H1 (cell line): Measurements from ENCODE around the gene SH3TC2. TPM values are rescaled to one million over a fixed set of nuclear protein-coding genes. Genes with fewer than 3 reads are reported as not detected.

Experiments used
- CTCF ChIA-PET: fragments of 300-600 bp; sonication (Branson Sonifier 250); formaldehyde crosslinking; loops from one replicate; lab custom pipeline; 2021; ENCODE audit not compliant: partially characterized antibody; lab: Charles Lee
- POLR2A ChIA-PET: fragments of 300-600 bp; sonication (Branson Sonifier 250); formaldehyde crosslinking; loops from one replicate; lab custom pipeline; 2021; ENCODE audit warnings: inconsistent platforms; ENCODE audit not compliant: partially characterized antibody; lab: Charles Lee
- DNase-seq, 2 experiments: peaks; one replicate each; pipeline versions ENCODE4 v3.0.0 to v3.0.0-alpha.2; 2010 to 2022; ENCODE audit warnings: low spot score in 2 of 2, low read depth in 1 of 2, mixed read lengths in 1 of 2
- FAIRE-seq: peaks from 2 replicates; lab custom pipeline; 2011; peaks lifted over from hg19 to GRCh38; lab: Jason Lieb, UNC
- H2AFZ ChIP-seq: 2 replicates; pipeline ENCODE4 v1.8.1; 2012; ENCODE audit warnings: low read length, inconsistent platforms
- H2AK5ac ChIP-seq: 2 replicates; pipeline ENCODE4 v1.6.1; 2013; ENCODE audit warnings: low read depth, low read length
- H2BK120ac ChIP-seq: replicated peaks from 2 replicates; pipeline ENCODE3; 2013; ENCODE audit warnings: low read depth, low read length, inconsistent platforms
- H2BK12ac ChIP-seq: 2 replicates; pipeline ENCODE4 v1.6.1; 2013; ENCODE audit warnings: low read depth, low read length
- H2BK15ac ChIP-seq: 2 replicates; pipeline ENCODE4 v1.6.1; 2013; ENCODE audit warnings: low read length
- H2BK20ac ChIP-seq: 2 replicates; pipeline ENCODE4 v1.6.1; 2013; ENCODE audit warnings: low read length
- H2BK5ac ChIP-seq: 2 replicates; pipeline ENCODE4 v1.6.1; 2013; ENCODE audit warnings: low read depth, low read length
- H3K14ac ChIP-seq: 2 replicates; pipeline ENCODE4 v1.6.1; 2013; ENCODE audit warnings: inconsistent platforms; ENCODE audit not compliant: insufficient read length
- H3K18ac ChIP-seq: 2 replicates; pipeline ENCODE4 v1.6.1; 2013; ENCODE audit warnings: low read length; ENCODE audit errors: extremely low read depth
- H3K23ac ChIP-seq: 2 replicates; pipeline ENCODE4 v1.6.1; 2013; ENCODE audit warnings: inconsistent platforms; ENCODE audit not compliant: insufficient read length
- H3K23me2 ChIP-seq: 2 replicates; pipeline ENCODE4 v1.6.1; 2013; ENCODE audit warnings: low read depth, low read length
- H3K27ac ChIP-seq: 2 replicates; pipeline ENCODE4 v1.6.1; 2011; ENCODE audit warnings: low read depth, low read length, inconsistent platforms
- H3K27me3 ChIP-seq, 4 experiments: replicated peaks in 1 of 4; 1 replicate in 1 of 4; 2 replicates in 3 of 4; pipeline versions ENCODE4 v1.6.1 to v1.8.1; 2011 to 2013; ENCODE audit warnings: low read length in 3 of 4, mild to moderate bottlenecking in 3 of 4, inconsistent platforms in 2 of 4, mixed read lengths in 2 of 4, moderate library complexity in 1 of 4; ENCODE audit not compliant: control insufficient read depth in 3 of 4, insufficient read depth in 3 of 4; ENCODE audit errors: extremely low read depth in 1 of 4
- H3K36me3 ChIP-seq, 4 experiments: 2 replicates each; pipeline versions ENCODE4 v1.6.1 to v1.8.1; 2011 to 2013; ENCODE audit warnings: mild to moderate bottlenecking in 4 of 4, low read length in 3 of 4, moderate library complexity in 2 of 4, control low read depth in 1 of 4, inconsistent platforms in 1 of 4; ENCODE audit not compliant: insufficient read depth in 4 of 4, control insufficient read depth in 2 of 4
- H3K4ac ChIP-seq: replicated peaks from 2 replicates; pipeline ENCODE3; 2013; ENCODE audit warnings: low read length, low read depth, mixed read lengths, inconsistent platforms; ENCODE audit not compliant: insufficient read length
- H3K4me1 ChIP-seq, 4 experiments: replicated peaks in 1 of 4; 1 replicate in 1 of 4; 2 replicates in 3 of 4; pipeline versions ENCODE4 v1.6.1 to v1.8.1; 2011 to 2013; ENCODE audit warnings: low read length in 3 of 4, inconsistent platforms in 2 of 4, mixed read lengths in 1 of 4; ENCODE audit not compliant: insufficient read depth in 4 of 4, control insufficient read depth in 3 of 4
- H3K4me2 ChIP-seq, 2 experiments: 2 replicates each; pipeline versions ENCODE4 v1.6.1 to v1.8.1; 2011 to 2013; ENCODE audit warnings: low read depth in 2 of 2, low read length in 2 of 2, control low read depth in 1 of 2, inconsistent platforms in 1 of 2, mild to moderate bottlenecking in 1 of 2; ENCODE audit not compliant: insufficient read depth in 1 of 2
- H3K4me3 ChIP-seq, 4 experiments: fragments of 200-600, 300-600 bp in 1 of 4; sonication (generic), shearing (Covaris generic), sonication (Bioruptor Twin) in 1 of 4; 2 replicates each; pipeline versions ENCODE4 v1.5.1 to v1.8.1; 2011 to 2016; ENCODE audit warnings: low read length in 4 of 4, low read depth in 3 of 4, control low read depth in 2 of 4, inconsistent platforms in 2 of 4, mild to moderate bottlenecking in 2 of 4, mixed read lengths in 1 of 4, moderate library complexity in 1 of 4; ENCODE audit not compliant: insufficient read depth in 2 of 4; ENCODE audit errors: extremely low read depth in 1 of 4
- H3K56ac ChIP-seq: replicated peaks from 2 replicates; pipeline ENCODE3; 2013; ENCODE audit warnings: low read depth, mild to moderate bottlenecking, mixed read lengths, low read length, inconsistent platforms; ENCODE audit not compliant: insufficient read length
- H3K79me1 ChIP-seq: 2 replicates; pipeline ENCODE4 v1.6.1; 2013; ENCODE audit warnings: low read depth, low read length, control low read depth
- H3K79me2 ChIP-seq, 2 experiments: 2 replicates each; pipeline versions ENCODE4 v1.6.1 to v1.8.1; 2012 to 2013; ENCODE audit warnings: low read length in 2 of 2, mild to moderate bottlenecking in 2 of 2, inconsistent platforms in 1 of 2; ENCODE audit not compliant: insufficient read depth in 2 of 2, control insufficient read depth in 1 of 2
- H3K9ac ChIP-seq, 4 experiments: replicated peaks in 1 of 4; 1 replicate in 1 of 4; 2 replicates in 3 of 4; pipeline versions ENCODE4 v1.6.1 to v1.8.1; 2011 to 2013; ENCODE audit warnings: low read depth in 3 of 4, low read length in 3 of 4, control low read depth in 2 of 4, mild to moderate bottlenecking in 2 of 4, moderate library complexity in 2 of 4, inconsistent platforms in 1 of 4; ENCODE audit errors: extremely low read depth in 1 of 4
- H3K9me3 ChIP-seq, 2 experiments: 2 replicates each; pipeline versions ENCODE4 v1.6.1 to v1.8.1; 2012 to 2013; ENCODE audit warnings: mild to moderate bottlenecking in 2 of 2, moderate library complexity in 2 of 2, control low read depth in 1 of 2, inconsistent platforms in 1 of 2, low read depth in 1 of 2, low read length in 1 of 2, mixed read lengths in 1 of 2; ENCODE audit not compliant: insufficient read depth in 2 of 2
- H4K20me1 ChIP-seq, 2 experiments: replicated peaks in 1 of 2; 2 replicates each; pipeline versions ENCODE3 to v1.8.1; 2011 to 2013; ENCODE audit warnings: inconsistent platforms in 2 of 2, low read length in 2 of 2, mild to moderate bottlenecking in 1 of 2; ENCODE audit not compliant: insufficient read depth in 2 of 2, control insufficient read depth in 1 of 2
- H4K5ac ChIP-seq: 2 replicates; pipeline ENCODE4 v1.6.1; 2013; ENCODE audit warnings: low read length, low read depth, mixed read lengths, inconsistent platforms; ENCODE audit not compliant: insufficient read length
- H4K8ac ChIP-seq: 2 replicates; pipeline ENCODE4 v1.8.0; 2013; ENCODE audit warnings: mild to moderate bottlenecking, moderate library complexity, low read length, inconsistent platforms; ENCODE audit not compliant: insufficient read depth; ENCODE audit errors: extremely low read depth
- H4K91ac ChIP-seq: replicated peaks from 2 replicates; pipeline ENCODE3; 2013; ENCODE audit warnings: low read length, mixed read lengths, inconsistent platforms; ENCODE audit not compliant: insufficient read length
- BRCA1 ChIP-seq: IDR thresholded peaks from 2 replicates; pipeline ENCODE4 v1.6.1; 2012; ENCODE audit warnings: low read depth, low read length, improper control_type of control experiment
- WGBS, 2 experiments: shearing (Covaris generic) in 1 of 2; methylation state at CpG; one replicate each; pipeline versions ENCODE4 v1.1.6 to v1.1.7; 2013 to 2015; ENCODE audit warnings: low lambda C conversion rate in 2 of 2, mixed read lengths in 2 of 2, inconsistent platforms in 1 of 2, low coverage in 1 of 2, missing lambda C conversion rate in 1 of 2; ENCODE audit not compliant: insufficient replicate concordance in 2 of 2, insufficient coverage in 1 of 2, insufficient read length in 1 of 2; ENCODE audit errors: extremely low coverage in 1 of 2, missing lambda C conversion rate in 1 of 2; 5-methylcytosine and 5-hydroxymethylcytosine counted together
- polyA plus RNA-seq, 7 experiments: library from polyadenylated mRNA; depleted of rRNA in 3 of 7; stranded (reverse) in 5 of 7; unstranded in 2 of 7; fragments of >200 nt in 5 of 7; fragments of 200-250 nt in 2 of 7; gene quantifications; 1 replicate in 5 of 7; 2 replicates in 1 of 7; 4 replicates in 1 of 7; pipeline versions ENCODE4 v1.2.1 to v1.2.3, GENCODE V29; 2011 to 2013; ENCODE audit warnings: missing spikeins in 2 of 7, mixed read lengths in 2 of 7
- total RNA-seq: library from RNA; stranded (reverse); fragmentation: NEBNext Ultra II Directional; extraction: Animal tissue kit (Norgen Biotek cat#: 25700); gene quantifications from 2 replicates; pipeline ENCODE4 v1.2.1, GENCODE V29; 2021

SH3TC2 gene
- total and polyA plus RNA-seq, 2 of the 8 experiments (the other 6 are each of a cell fraction or from before 2014, with no cell fraction given) = 0.11 to 0.80 TPM

DNA sequence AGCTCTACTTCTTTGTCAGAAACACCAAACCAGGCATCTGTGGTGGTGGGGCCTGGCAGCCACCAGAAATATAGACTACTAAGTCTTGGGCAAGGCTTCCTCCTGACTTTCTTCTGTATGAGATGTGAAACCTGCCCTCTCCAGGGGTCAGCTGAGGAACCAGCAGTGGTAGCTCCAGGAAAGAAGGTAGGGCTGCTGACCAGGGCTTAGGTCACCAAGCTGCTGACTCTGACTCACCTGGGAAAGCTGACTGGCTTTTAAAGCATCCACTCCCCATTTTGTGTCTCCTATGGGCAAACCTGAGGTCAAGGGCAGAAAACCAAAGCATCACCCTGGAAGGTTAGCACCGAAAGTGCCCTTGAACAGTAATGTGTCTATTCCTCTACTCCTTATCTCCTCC is 10.4 kb upstream of the SH3TC2 start:
- Histone ChIP-seq H2AK5ac (no peak overlapping the region), H4K91ac (no peak overlapping the region), H3K23ac (no peak overlapping the region), H3K79me2 (no peaks in the 10 kb centered on the region), H4K8ac (no peak overlapping the region), H2AFZ (no peak overlapping the region), H4K5ac (no peak overlapping the region), H2BK12ac (no peak overlapping the region), H2BK5ac (no peak overlapping the region), H3K4me1 (no peaks in the 10 kb centered on the region), H4K20me1 (no peaks in the 10 kb centered on the region), H2BK120ac (no peak overlapping the region), H3K18ac (no peak overlapping the region), H3K56ac (no peak overlapping the region), H2BK20ac (no peak overlapping the region), H3K9me3 (no peaks in the 10 kb centered on the region), H3K27ac (no peak overlapping the region)
- FAIRE-seq (no peak), DNase-seq (no peak)
- WGBS, 2 experiments = 86% methylated on average over 1 of the region's 1 CpG; no CpG with 5 or more reads in 1 of the 2 experiments
- CTCF ChIA-PET = interaction anchor here (1.4 to 4.0 kb wide), 2 partner anchors 9 to 38 kb away, joined by 3 to 18 read pairs; no protein-coding TSS in a partner anchor
- TF ChIP-seq BRCA1 = no peak
- TF ChIP-seq, all 59 proteins: peak for 0
- Histone ChIP-seq H3K27me3 (no peaks in the 10 kb centered on the region), H3K36me3 (no peaks in the 10 kb centered on the region), H3K23me2 (no peaks in the 10 kb centered on the region), H3K4ac (no peak overlapping the region), H3K9ac (no peak overlapping the region), H2BK15ac (no peak overlapping the region), H3K79me1 (no peaks in the 10 kb centered on the region), H3K4me2 (no peak overlapping the region), H3K4me3 (no peak overlapping the region), H3K14ac (no peak overlapping the region)
- POLR2A ChIA-PET = no interaction called here
